Glutamatergic neuron (in vitro differentiated cells): Measurements from ENCODE around the gene EXOC6B. TPM values are rescaled to one million over a fixed set of nuclear protein-coding genes. Genes with fewer than 3 reads are reported as not detected.
"Not testable (repeated sequence)": the region's sequence is repeated elsewhere in the genome, so short reads cannot be mapped to it uniquely, and the experiment has no call there.

ENCODE experiments used
- DNase-seq: peaks from one replicate; pipeline ENCODE4 v3.0.0; 2022
- H3K27ac Mint-ChIP-seq: one replicate; pipeline ENCODE4 v1.8.0; 2020; ENCODE audit warnings: mild to moderate bottlenecking, mixed read lengths, inconsistent platforms; ENCODE audit not compliant: unreplicated experiment
- H3K27me3 Mint-ChIP-seq: one replicate; pipeline ENCODE4 v1.8.0; 2020; ENCODE audit warnings: mild to moderate bottlenecking, moderate library complexity, mixed read lengths, inconsistent platforms; ENCODE audit not compliant: unreplicated experiment
- H3K36me3 Mint-ChIP-seq: one replicate; pipeline ENCODE4 v1.8.0; 2020; ENCODE audit warnings: mild to moderate bottlenecking, mixed read lengths, inconsistent platforms; ENCODE audit not compliant: unreplicated experiment
- H3K4me1 Mint-ChIP-seq: one replicate; pipeline ENCODE4 v1.8.0; 2020; ENCODE audit warnings: mild to moderate bottlenecking, low read depth, mixed read lengths, inconsistent platforms; ENCODE audit not compliant: unreplicated experiment
- H3K4me3 Mint-ChIP-seq: one replicate; pipeline ENCODE4 v1.8.0; 2020; ENCODE audit warnings: mild to moderate bottlenecking, mixed read lengths, inconsistent platforms; ENCODE audit not compliant: unreplicated experiment
- H3K9me3 Mint-ChIP-seq: one replicate; pipeline ENCODE4 v1.8.0; 2020; ENCODE audit warnings: mild to moderate bottlenecking, moderate library complexity, mixed read lengths, inconsistent platforms; ENCODE audit not compliant: unreplicated experiment
- CTCF ChIP-seq: fragments of 200-600 bp; sonication (generic); IDR thresholded peaks from one replicate; pipeline ENCODE4 v1.5.0; 2021; ENCODE audit not compliant: partially characterized antibody, unreplicated experiment
- total RNA-seq: library from RNA; stranded (reverse); fragmentation: NEBNext Ultra II Directional; extraction: Animal tissue kit (Norgen Biotek cat#: 25700); gene quantifications from one replicate; pipeline ENCODE4 v1.2.1, GENCODE V29; 2021; ENCODE audit not compliant: unreplicated experiment

Gene EXOC6B
- total RNA-seq, 1 donor from 2014 or later: 34.5 TPM

DNA sequence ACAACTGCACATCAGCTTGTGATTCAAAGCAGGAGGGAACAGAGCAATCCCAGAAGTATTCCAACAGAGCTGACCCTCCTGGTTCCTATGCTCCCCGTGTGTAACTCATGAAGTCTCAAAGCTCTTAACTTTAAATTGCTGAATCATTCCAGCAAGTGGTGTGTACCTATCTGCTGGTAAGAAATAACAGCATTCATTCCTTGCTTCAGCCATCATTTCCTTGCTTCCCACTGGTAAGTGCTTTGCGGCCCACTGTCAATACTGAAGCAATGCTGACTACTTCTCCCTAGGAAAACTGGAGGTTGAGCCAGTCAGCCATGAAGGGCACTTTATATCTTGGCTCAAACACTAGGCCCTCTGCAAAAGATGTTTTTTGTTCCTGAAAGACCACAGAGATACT, 222.4 kb downstream of the EXOC6B start:
- TF ChIP-seq CTCF: no peak
- peaks cover 25% of the 10 kb centered on the region for H3K4me1 Mint-ChIP-seq
- H3K4me3 Mint-ChIP-seq: peak overlapping the region; percentile 63
- H3K9me3 Mint-ChIP-seq: peaks cover 2% of the 10 kb centered on the region
- no peaks in the 10 kb centered on the region for H3K27me3 Mint-ChIP-seq
- no peaks in the 10 kb centered on the region for H3K36me3 Mint-ChIP-seq
- H3K27ac Mint-ChIP-seq: peak overlapping the region; percentile 85
- DNase-seq: no peak

DNA sequence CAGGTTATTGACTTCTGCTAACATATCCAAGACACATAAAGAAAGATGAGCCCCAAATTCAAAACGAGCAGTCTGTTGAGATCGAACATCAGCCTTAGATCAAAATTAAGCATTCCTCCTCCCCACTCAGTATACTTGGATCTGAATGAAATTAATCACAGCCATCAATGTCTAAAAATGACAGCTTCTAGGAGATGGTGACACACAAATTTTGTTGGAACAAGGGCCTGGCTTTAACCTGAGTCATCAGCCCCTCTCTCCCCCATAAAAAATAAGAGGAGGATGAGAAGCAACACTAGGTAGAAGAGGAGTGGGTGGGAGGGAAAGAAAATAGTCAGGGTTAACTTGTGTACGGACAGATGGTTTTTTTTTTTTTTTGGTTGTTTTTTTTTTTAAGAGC, 223.1 kb downstream of the EXOC6B start:
- no peak for TF ChIP-seq CTCF
- no peaks in the 10 kb centered on the region for H3K27me3 Mint-ChIP-seq
- H3K9me3 Mint-ChIP-seq: peaks cover 2% of the 10 kb centered on the region
- peak overlapping the region; percentile 85 for H3K27ac Mint-ChIP-seq
- peaks cover 25% of the 10 kb centered on the region for H3K4me1 Mint-ChIP-seq
- no peak for DNase-seq
- peak overlapping the region; percentile 24 for H3K4me3 Mint-ChIP-seq
- H3K36me3 Mint-ChIP-seq: no peaks in the 10 kb centered on the region

DNA sequence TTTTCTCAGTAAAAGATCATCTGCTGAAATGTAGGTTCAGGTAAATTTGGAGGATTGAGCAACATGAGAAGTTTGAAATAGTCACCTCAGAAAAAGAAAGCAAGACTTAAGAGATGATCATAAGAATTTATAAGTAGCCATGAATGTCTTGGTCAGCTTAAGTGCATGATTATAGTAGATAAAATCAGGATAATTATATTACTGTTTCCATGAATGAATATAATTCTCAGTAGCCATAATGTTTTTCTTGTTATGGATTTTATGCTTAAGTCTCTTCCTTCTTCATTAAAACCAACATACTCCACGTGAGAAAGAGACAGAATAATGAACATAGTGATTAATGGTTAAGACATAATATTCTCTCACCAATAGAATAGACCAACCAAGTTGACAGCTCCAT, 223.7 kb downstream of the EXOC6B start:
- no peak for DNase-seq
- Mint-ChIP-seq H3K4me3 (no peak overlapping the region), H3K27me3 (no peaks in the 10 kb centered on the region), H3K4me1 (peaks cover 25% of the 10 kb centered on the region), H3K27ac (peak overlapping the region; percentile 85), H3K9me3 (peaks cover 2% of the 10 kb centered on the region), H3K36me3 (no peaks in the 10 kb centered on the region)
- TF ChIP-seq CTCF: no peak

- not testable (repeated sequence) for DNase-seq, H3K9me3 Mint-ChIP-seq, H3K27ac Mint-ChIP-seq, H3K27me3 Mint-ChIP-seq, H3K36me3 Mint-ChIP-seq, H3K4me3 Mint-ChIP-seq, H3K4me1 Mint-ChIP-seq
These were observed 242.0 kb downstream of the EXOC6B start for GRCh38 chr2:72583836-72584235.

DNA sequence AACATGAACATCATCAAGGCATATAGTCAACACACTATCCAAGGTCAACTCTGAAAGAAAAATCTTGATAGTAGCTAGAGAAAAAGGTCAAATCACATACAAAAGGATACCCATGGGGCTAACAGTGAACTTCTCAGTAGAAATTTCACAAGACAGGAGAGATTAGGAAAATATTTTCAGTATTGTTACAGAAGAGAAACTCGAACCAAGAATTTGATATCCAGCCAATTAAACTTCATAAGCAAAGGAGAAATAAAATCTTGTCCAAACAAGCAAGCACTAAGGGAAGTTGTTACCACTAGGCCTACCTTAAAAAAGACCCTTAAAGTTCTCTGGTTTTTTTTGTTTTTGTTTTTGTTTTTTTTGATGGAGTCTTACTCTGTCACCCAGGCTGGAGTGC, 242.5 kb downstream of the EXOC6B start:
- no peak for TF ChIP-seq CTCF
- Mint-ChIP-seq H3K9me3 (peaks cover 3% of the 10 kb centered on the region), H3K27me3 (peaks cover 4% of the 10 kb centered on the region), H3K27ac (no peak overlapping the region), H3K4me1 (no peaks in the 10 kb centered on the region), H3K36me3 (no peaks in the 10 kb centered on the region), H3K4me3 (no peak overlapping the region)
- DNase-seq: no peak
